ENCODE results near the gene HACL1. TPM values are rescaled to one million over a fixed set of nuclear protein-coding genes. Genes with fewer than 3 reads are reported as not detected.

HACL1 gene
- total RNA-seq, 3 donors from 2014 or later = 27.7 to 40.3 (median 28.8) TPM

- DNase-seq (ENCODE audit: low spot score in 2 of 2) = no peak
- H3K4me1 ChIP-seq = no peaks in the 10 kb centered on the region
- no peaks in the 10 kb centered on the region for H3K27me3 ChIP-seq
- H3K9me3 ChIP-seq = no peaks in the 10 kb centered on the region
- no peaks in the 10 kb centered on the region for H3K36me3 ChIP-seq
- no peak overlapping the region for H3K27ac ChIP-seq
- TF ChIP-seq POLR2AphosphoS5 (IDR thresholded peaks at IDR 0.05) = no peak
- TF ChIP-seq POLR2A (IDR thresholded peaks at IDR 0.05) = no peak
- TF ChIP-seq, protein P1, sequence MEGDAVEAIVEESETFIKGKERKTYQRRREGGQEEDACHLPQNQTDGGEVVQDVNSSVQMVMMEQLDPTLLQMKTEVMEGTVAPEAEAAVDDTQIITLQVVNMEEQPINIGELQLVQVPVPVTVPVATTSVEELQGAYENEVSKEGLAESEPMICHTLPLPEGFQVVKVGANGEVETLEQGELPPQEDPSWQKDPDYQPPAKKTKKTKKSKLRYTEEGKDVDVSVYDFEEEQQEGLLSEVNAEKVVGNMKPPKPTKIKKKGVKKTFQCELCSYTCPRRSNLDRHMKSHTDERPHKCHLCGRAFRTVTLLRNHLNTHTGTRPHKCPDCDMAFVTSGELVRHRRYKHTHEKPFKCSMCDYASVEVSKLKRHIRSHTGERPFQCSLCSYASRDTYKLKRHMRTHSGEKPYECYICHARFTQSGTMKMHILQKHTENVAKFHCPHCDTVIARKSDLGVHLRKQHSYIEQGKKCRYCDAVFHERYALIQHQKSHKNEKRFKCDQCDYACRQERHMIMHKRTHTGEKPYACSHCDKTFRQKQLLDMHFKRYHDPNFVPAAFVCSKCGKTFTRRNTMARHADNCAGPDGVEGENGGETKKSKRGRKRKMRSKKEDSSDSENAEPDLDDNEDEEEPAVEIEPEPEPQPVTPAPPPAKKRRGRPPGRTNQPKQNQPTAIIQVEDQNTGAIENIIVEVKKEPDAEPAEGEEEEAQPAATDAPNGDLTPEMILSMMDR (IDR thresholded peaks at IDR 0.05) = no peak
- H3K4me3 ChIP-seq = no peak overlapping the region
- intact Hi-C loops (cut with DNase I; ENCODE audit: low total_unique reads) = no loop called here
Measured at GRCh38 chr3:15558581-15558980, 42.8 kb downstream of the HACL1 start.

- TF ChIP-seq POLR2A (IDR thresholded peaks at IDR 0.05) = no peak
- TF ChIP-seq, protein P1 (IDR thresholded peaks at IDR 0.05) = peak; percentile 50 to 68 (median 55)
- TF ChIP-seq POLR2AphosphoS5 (IDR thresholded peaks at IDR 0.05) = no peak
- no peaks in the 10 kb centered on the region for H3K9me3 ChIP-seq
- H3K27ac ChIP-seq = no peak overlapping the region
- intact Hi-C loops (cut with DNase I; ENCODE audit: low total_unique reads) = no loop called here
- no peaks in the 10 kb centered on the region for H3K4me1 ChIP-seq
- peak in 1 of 2 donors; percentile 38 for DNase-seq (ENCODE audit: low spot score in 2 of 2)
- H3K27me3 ChIP-seq = no peaks in the 10 kb centered on the region
- no peak overlapping the region for H3K4me3 ChIP-seq
- no peaks in the 10 kb centered on the region for H3K36me3 ChIP-seq
Measured at GRCh38 chr3:15557511-15557946, 43.8 kb downstream of the HACL1 start.

GRCh38 chr3:15556512-15556911, 44.9 kb downstream of the HACL1 start:
- no peaks in the 10 kb centered on the region for H3K9me3 ChIP-seq
- no peak for TF ChIP-seq POLR2A (IDR thresholded peaks at IDR 0.05)
- no peak for TF ChIP-seq POLR2AphosphoS5 (IDR thresholded peaks at IDR 0.05)
- TF ChIP-seq, protein P1 (IDR thresholded peaks at IDR 0.05) = no peak
- no peak overlapping the region for H3K27ac ChIP-seq
- no peaks in the 10 kb centered on the region for H3K4me1 ChIP-seq
- intact Hi-C loops (cut with DNase I; ENCODE audit: low total_unique reads) = no loop called here
- no peak overlapping the region for H3K4me3 ChIP-seq
- H3K36me3 ChIP-seq = no peaks in the 10 kb centered on the region
- no peaks in the 10 kb centered on the region for H3K27me3 ChIP-seq
- no peak for DNase-seq (ENCODE audit: low spot score in 2 of 2)

DNA sequence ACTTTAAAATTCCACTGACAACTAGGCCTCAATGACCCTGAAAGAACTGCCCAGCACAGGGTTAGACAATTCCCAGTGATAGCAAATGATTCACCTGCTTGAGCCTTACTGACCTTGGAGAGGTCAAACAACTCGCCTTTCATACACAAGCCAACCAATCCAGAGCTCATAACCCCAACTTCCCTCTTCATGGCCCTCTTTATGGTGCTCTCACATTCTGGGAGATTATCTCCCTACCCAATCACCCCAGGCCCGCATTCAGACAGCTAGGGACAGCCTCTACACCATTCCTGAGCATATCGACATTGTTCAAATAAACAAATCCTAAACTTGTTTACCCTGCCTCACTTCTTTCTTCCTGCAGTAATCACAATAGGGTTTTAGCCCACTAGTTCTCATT, 47.6 kb downstream of the HACL1 start:
- no peak for TF ChIP-seq POLR2AphosphoS5 (IDR thresholded peaks at IDR 0.05)
- TF ChIP-seq POLR2A (IDR thresholded peaks at IDR 0.05) = no peak
- Histone ChIP-seq H3K36me3 (no peaks in the 10 kb centered on the region), H3K4me1 (no peaks in the 10 kb centered on the region), H3K9me3 (no peaks in the 10 kb centered on the region), H3K27me3 (no peaks in the 10 kb centered on the region), H3K4me3 (no peak overlapping the region), H3K27ac (no peak overlapping the region)
- intact Hi-C loops (cut with DNase I; ENCODE audit: low total_unique reads) = no loop called here
- no peak for DNase-seq (ENCODE audit: low spot score in 2 of 2)

- intact Hi-C loops (cut with DNase I; ENCODE audit: low total_unique reads) = no loop called here
- Histone ChIP-seq H3K36me3 (no peaks in the 10 kb centered on the region), H3K27ac (no peak overlapping the region), H3K9me3 (no peaks in the 10 kb centered on the region), H3K4me3 (no peak overlapping the region), H3K27me3 (no peaks in the 10 kb centered on the region), H3K4me1 (no peaks in the 10 kb centered on the region)
- TF ChIP-seq POLR2A (IDR thresholded peaks at IDR 0.05) (no peak), POLR2AphosphoS5 (IDR thresholded peaks at IDR 0.05) (no peak)
- TF ChIP-seq, protein P1 (IDR thresholded peaks at IDR 0.05) = no peak
- no peak for DNase-seq (ENCODE audit: low spot score in 2 of 2)
Measured at GRCh38 chr3:15551902-15552301, 49.5 kb downstream of the HACL1 start.

DNA sequence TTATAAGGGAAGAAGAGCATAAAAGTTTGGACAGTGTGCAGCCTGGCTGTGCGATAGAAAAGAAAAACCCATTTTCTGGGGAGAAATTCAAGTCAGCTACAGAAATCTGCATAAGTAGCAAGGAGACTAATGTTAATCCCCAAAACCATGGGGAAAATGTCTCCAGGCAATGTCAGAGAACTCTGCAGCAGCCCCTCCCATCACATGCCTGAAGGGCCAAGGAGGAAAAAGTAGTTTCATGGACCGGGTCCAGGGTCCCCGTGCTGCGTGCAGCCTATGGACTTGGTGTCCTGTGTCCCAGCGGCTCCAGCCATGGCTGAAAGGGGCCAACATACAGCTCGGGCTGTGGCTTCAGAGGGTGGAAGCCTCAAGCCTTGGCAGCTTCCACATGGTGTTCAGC, 51.5 kb downstream of the HACL1 start:
- DNase-seq (ENCODE audit: low spot score in 2 of 2) = no peak
- no peaks in the 10 kb centered on the region for H3K4me1 ChIP-seq
- H3K27me3 ChIP-seq = no peaks in the 10 kb centered on the region
- no peaks in the 10 kb centered on the region for H3K36me3 ChIP-seq
- intact Hi-C loops (cut with DNase I; ENCODE audit: low total_unique reads) = no loop called here
- no peaks in the 10 kb centered on the region for H3K9me3 ChIP-seq
- TF ChIP-seq, protein P1 (IDR thresholded peaks at IDR 0.05) = no peak
- no peak for TF ChIP-seq POLR2A (IDR thresholded peaks at IDR 0.05)
- TF ChIP-seq POLR2AphosphoS5 (IDR thresholded peaks at IDR 0.05) = no peak
- no peak overlapping the region for H3K4me3 ChIP-seq
- H3K27ac ChIP-seq = no peak overlapping the region
